ENCODE results near the gene C16orf86.
A peak's percentile ranks its signal among the peaks of the same experiment; 100 is the strongest.

Gene C16orf86

DNA sequence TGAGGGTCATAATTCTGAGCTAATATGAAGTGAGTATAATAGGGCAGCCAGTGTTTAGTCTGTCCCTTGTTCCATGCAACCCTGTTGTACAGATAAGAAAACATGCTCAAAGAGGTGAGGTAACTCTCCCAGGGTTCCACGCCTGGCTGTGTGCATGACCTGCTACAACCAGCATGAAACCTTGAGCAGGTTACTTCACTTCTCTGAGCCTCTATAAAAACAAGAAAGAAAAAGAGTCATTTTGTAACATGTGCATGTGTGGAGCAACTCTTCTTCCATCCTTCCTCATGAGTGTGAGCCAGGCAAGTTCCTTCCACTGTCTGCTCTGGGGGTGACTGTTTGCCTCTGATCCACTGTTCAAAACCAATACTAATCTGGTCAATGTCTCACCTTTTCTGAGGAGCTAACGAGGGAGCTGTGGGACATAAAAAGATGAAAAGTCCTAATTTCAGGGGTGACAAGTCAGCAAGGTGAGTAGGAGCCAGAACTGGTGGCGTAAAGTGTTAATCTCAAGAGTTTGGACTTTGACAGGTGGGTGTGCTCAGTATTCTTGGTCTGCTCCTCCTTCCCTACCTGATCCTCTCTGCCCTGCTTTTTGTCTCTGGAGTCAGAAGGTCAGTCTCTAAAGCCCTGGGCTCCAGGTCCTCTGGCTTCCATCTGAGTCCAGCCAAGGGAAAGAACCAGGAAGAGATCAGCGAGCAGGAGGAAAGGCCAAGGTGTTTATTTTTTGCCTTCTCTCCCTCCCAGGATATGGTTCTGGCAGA lies 31.0 kb downstream of the C16orf86 start:
- DNase-seq, result no peak

DNA sequence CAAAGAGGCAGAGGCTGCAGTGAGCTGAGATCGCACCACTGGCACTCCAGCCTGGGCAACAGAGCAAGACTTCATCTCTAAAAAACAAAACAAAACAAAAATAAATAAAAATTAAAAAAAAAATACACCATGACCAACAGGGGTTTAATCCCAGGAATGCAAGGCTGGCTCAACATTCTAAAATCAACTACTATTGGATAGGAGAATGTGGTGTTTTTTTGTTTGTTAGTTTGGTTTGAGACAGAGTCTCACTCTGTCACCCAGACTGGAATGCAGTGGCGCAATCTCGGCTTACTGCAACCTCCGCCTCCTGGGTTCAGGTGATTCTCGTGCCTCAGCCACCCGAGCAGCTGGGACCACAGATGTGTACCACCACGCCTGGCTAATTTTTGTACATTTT lies 32.7 kb downstream of the C16orf86 start:
- DNase-seq, result no peak

DNA sequence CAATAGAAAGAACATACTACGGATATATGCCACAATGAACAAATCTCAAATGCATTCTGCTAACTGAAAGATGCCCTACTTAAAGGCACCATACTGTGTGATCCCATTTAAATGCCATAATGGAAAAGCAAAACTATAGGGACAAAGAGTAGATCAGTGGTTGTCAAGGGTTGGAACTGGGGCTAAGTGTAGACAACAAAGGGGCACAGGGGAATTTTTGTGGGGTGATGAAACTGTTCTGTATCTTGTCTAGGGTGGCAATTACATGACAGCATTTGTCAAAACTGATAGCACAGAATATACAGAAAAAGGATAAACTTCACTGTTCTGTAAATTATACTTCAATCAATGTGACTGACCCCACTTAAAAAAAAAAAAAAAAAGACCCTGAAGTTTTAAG lies 34.8 kb downstream of the C16orf86 start:
- no peak for DNase-seq

- no peak for DNase-seq
These were observed 35.5 kb downstream of the C16orf86 start for GRCh38 chr16:67702130-67702529.

GRCh38 chr16:67703626-67704025 lies 37.0 kb downstream of the C16orf86 start:
- DNase-seq, result peak; percentile 35

GRCh38 chr16:67704110-67704509 lies 37.5 kb downstream of the C16orf86 start:
- DNase-seq, result no peak

- DNase-seq, result no peak
These were observed 40.6 kb downstream of the C16orf86 start for GRCh38 chr16:67707210-67707609.

DNA sequence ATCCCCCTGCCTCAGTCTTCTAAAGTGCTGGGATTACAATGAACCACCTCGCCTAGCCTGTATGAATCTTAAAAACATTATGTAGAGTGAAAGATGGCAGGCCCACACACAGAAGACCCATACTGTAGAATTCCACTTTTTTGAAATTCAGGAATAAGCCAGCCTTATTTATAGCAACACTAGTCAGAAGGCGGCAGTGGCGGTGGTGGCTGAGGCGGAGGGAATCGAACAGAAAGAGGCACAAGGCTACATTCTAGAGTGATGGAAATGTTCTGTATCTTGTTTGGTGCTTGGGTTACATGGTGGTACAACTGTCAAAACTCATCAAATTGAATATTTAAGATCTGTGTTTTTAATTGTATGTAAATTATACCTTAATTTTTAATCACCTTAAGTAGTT lies 41.2 kb downstream of the C16orf86 start:
- no peak for DNase-seq

- no peak for DNase-seq
These were observed 41.8 kb downstream of the C16orf86 start for GRCh38 chr16:67708368-67708771.

DNA sequence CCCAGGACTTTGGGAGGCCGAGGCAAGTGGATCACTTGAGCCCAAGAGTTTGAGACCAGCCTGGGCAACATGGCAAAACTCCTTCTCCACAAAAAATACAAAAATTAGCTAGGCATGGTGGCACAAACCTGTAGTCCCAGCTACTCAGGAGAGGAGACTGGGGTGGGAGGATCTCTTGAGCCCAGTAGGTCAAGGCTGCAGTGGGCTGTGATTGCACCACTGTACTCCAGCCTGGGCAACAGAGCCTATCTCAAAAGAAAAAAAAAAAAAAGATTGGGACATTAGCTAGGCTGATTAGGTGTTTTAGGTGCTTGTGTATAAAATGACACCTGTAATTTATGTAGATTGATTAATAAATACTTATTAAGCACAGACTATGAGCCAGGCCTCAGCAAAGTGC lies 42.4 kb downstream of the C16orf86 start:
- DNase-seq, result no peak

DNA sequence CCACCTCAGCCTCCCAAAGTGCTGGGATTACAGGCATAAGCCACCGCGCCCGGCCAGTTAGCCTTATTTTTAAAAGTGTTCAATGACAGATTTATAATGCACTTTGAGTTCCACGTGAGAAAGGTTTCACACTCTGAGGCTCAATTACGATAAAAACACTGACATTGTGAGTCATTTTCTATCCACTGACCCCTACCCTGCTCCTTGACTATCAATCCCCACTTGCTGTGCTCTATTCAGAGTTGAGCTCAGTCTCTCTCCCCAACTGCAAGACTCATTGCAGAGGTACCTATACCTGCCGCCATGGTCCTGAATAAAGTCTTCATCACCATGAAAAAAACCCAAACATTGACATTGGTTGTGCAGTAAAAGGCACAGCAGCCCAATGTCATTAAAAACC lies 44.0 kb downstream of the C16orf86 start:
- no peak for DNase-seq

DNA sequence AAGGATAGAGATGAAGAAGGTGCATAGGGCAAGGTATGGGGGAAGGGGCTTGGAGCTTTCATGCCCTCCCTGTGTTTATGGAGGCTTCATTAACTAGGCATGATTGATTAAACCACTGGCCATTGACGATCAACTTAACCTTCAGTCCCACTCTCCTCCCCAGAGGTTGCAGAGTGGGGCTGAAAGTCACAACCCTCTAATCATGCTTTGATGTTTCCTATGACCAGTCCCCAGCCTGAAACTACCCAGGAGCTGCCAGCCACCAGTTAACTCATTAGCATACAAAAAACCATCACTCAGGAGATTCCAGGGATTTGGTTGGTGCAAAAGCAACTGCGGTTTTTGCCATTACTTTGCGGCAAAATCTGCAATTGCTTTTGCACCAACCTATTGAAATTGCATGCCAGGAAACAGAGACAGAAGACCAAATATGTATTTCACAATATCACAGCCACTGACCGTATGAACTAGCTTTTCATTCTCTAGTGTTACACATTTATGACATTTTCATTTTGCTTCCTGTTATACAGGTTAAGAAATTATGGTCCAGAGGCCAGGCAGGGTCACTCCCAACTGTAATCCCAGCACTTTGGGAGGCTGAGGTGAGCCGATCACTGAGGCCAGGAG lies 47.1 kb downstream of the C16orf86 start:
- no peak for DNase-seq

- DNase-seq, result no peak
These were observed 47.9 kb downstream of the C16orf86 start for GRCh38 chr16:67714522-67714921.

DNA sequence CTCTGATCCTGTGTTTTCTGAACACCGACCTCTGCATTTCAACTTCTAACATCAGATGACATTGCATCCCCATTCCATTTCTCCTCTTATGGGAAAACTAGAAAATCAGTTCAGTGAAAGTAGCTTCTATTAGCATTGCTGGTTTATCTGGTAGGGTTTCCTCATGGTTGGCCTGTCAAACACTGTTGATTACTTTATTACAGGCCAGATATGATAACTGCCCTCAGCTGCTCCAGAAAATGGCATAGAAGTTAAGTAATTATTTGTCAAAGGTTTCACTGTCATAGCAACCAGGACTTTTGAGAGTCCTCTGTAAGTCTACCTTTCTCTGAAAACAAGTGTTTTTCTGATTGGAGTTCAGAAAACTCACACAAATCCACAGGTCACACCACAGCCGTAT lies 49.5 kb downstream of the C16orf86 start:
- no peak for DNase-seq
